Measurements from ENCODE around the gene SEMA6A. TPM values are rescaled to one million over a fixed set of nuclear protein-coding genes. Genes with fewer than 3 reads are reported as not detected.

Gene SEMA6A
- total RNA-seq, 1 donor from 2014 or later = 0.19 TPM

DNA sequence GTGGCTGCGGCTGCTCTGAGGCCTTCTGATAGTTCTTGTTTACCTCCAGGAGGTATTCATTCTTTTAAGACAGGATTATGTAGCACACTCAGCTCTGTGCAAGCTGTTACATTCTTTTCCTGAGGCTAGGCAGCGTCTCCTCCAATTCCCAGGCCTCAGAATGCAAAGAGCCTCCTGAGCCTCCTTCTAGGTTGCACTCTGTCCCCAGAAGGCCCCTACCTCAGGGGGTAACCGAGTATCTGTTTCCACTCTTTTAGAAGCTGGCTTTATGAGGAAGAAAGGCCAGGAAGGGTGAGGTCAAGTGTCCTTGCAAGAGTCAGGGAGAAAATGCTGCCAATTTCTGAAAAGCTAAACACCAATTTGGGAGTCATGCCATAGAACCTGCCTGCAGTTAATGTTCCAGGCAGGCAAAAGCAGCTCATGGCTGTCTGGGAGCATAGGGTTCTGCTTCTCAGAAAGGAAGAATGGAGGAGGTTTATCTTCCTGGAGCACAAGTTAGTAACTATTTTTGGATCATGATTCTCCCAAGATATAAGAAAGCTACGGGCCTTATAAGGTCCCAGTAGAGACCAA, 178.9 kb downstream of the SEMA6A start:
- Mint-ChIP-seq H3K27ac (no peak overlapping the region), H3K4me3 (no peak overlapping the region), H3K27me3 (no peaks in the 10 kb centered on the region), H3K4me1 (no peaks in the 10 kb centered on the region), H3K9me3 (no peaks in the 10 kb centered on the region), H3K36me3 (ENCODE audit: low read depth) (no peaks in the 10 kb centered on the region)
- DNase-seq = no peak
- intact Hi-C loops (cut with micrococcal nuclease) = no loop called here

DNA sequence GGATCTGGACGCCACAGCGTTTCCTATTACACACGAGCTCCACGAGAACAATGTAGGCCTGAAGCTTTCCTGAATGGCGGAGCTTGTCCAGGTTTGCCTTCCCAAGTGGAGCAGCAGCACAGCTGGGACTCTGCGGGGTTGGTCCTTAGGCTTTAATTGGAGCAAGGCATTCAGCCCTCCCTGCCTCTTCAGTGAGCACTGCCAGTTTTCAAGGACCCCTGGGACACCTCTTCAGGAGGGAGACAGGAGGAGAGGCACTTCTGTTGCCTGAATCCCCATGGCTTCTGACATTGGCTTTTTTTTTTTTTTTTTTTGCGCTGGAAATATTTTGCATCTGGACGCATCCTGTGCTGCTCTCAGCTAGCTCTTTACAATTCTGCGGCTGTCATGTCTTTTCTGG, 179.4 kb downstream of the SEMA6A start:
- Mint-ChIP-seq H3K4me3 (no peak overlapping the region), H3K27me3 (no peaks in the 10 kb centered on the region), H3K36me3 (ENCODE audit: low read depth) (no peaks in the 10 kb centered on the region), H3K9me3 (no peaks in the 10 kb centered on the region), H3K4me1 (no peaks in the 10 kb centered on the region), H3K27ac (no peak overlapping the region)
- intact Hi-C loops (cut with micrococcal nuclease) = no loop called here
- no peak for DNase-seq

DNA sequence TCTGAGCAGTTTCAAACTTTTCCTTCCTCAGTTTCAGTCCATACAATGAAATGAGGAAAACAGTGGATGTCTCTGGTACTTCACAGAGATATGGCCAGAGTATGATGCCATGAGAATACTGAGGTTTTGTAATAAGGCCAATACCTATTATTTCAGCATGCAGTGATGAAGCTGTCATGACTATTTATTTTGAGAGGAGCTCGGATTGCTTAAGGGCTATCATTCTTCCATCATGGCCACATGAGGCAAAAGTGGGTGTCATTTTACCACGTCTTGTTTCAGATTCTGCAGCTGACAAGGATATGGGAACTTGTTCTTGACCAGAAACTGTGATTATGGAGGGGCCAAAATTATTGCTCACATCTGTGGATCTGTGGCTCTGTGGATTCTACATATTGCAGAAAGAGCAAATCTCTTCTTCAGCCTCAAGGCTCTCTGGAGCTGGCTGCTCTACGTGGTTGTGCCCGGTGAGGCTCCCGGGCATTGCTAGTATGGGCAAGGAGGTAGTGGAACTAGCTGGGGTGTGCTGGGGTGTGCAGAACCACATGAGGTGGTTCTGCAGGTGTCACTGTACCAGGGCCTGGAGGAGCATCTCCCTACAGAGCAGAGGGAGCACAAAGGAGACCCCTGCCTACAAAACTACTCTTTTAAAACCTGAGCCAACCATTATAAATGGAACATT, 180.3 kb downstream of the SEMA6A start:
- no peaks in the 10 kb centered on the region for H3K36me3 Mint-ChIP-seq (ENCODE audit: low read depth)

More for the DNA sequence above, 180.3 kb downstream of the SEMA6A start:
- Mint-ChIP-seq H3K4me3 (no peak overlapping the region), H3K4me1 (no peaks in the 10 kb centered on the region), H3K9me3 (peaks cover 4% of the 10 kb centered on the region), H3K27ac (no peak overlapping the region), H3K27me3 (no peaks in the 10 kb centered on the region)
- intact Hi-C loops (cut with micrococcal nuclease) = no loop called here
- DNase-seq = no peak
